ENCODE measurements around the gene EOGT. TPM values are rescaled to one million over a fixed set of nuclear protein-coding genes. Genes with fewer than 3 reads are reported as not detected.

Gene EOGT
- polyA plus RNA-seq, 3 donors: 5.1 to 20.2 (median 16.9) TPM

Other genes with a start within 250 kb of the EOGT start
- gene TAFA4, start 81.1 kb downstream of the EOGT start, polyA plus RNA-seq: under 1 TPM in 2 of 3 donors, not detected in 1; 0.02 to 0.03 TPM
- 1 to 10 TPM; 8.4 to 9.2 (median 8.7) TPM for gene TMF1, start 38.6 kb upstream of the EOGT start, polyA plus RNA-seq
- gene UBA3, start 66.7 kb upstream of the EOGT start, polyA plus RNA-seq: 10 to 100 TPM; 14.3 to 48.0 (median 37.1) TPM
- 100 to 1,000 TPM in 2 of 3 donors, 10 to 100 TPM in 1; 52.1 to 145 (median 124) TPM for gene ARL6IP5, start 71.3 kb upstream of the EOGT start, polyA plus RNA-seq
- under 1 TPM; 0.03 to 0.22 (median 0.06) TPM for gene LMOD3, start 108.9 kb upstream of the EOGT start, polyA plus RNA-seq

All from adipose tissue (tissue), 3 donors.